Cortex of kidney (tissue), 1 donor: ENCODE measurements around the gene EEF1AKMT2.

Experiments
- DNase-seq: peaks from one replicate; lab custom pipeline; 2025; lab: John Stamatoyannopoulos, UW

The EEF1AKMT2 gene

GRCh38 chr10:124737221-124737620 is 54.5 kb downstream of the EEF1AKMT2 start:
- DNase-seq = no peak

- no peak for DNase-seq
Measured at GRCh38 chr10:124736491-124737136, 55.1 kb downstream of the EEF1AKMT2 start.

GRCh38 chr10:124735491-124736286 is 56.0 kb downstream of the EEF1AKMT2 start:
- no peak for DNase-seq

GRCh38 chr10:124734311-124735166 is 57.1 kb downstream of the EEF1AKMT2 start:
- no peak for DNase-seq

GRCh38 chr10:124733571-124734245 is 58.0 kb downstream of the EEF1AKMT2 start:
- DNase-seq = no peak

GRCh38 chr10:124732931-124733570 is 58.6 kb downstream of the EEF1AKMT2 start:
- no peak for DNase-seq

- no peak for DNase-seq
Measured at GRCh38 chr10:124731551-124731950, 60.1 kb downstream of the EEF1AKMT2 start.

- DNase-seq = no peak
Measured at GRCh38 chr10:124730790-124731189, 60.9 kb downstream of the EEF1AKMT2 start.

GRCh38 chr10:124728830-124729661 is 62.6 kb downstream of the EEF1AKMT2 start:
- DNase-seq = no peak

GRCh38 chr10:124728071-124728829 is 63.4 kb downstream of the EEF1AKMT2 start:
- DNase-seq = no peak

GRCh38 chr10:124727361-124727960 is 64.2 kb downstream of the EEF1AKMT2 start:
- DNase-seq = no peak

- no peak for DNase-seq
Measured at GRCh38 chr10:124725791-124726190, 65.9 kb downstream of the EEF1AKMT2 start.

- no peak for DNase-seq
Measured at GRCh38 chr10:124725171-124725631, 66.5 kb downstream of the EEF1AKMT2 start.

GRCh38 chr10:124724279-124725027 is 67.2 kb downstream of the EEF1AKMT2 start:
- DNase-seq = no peak

- no peak for DNase-seq
Measured at GRCh38 chr10:124723826-124724225, 67.9 kb downstream of the EEF1AKMT2 start.

- DNase-seq = no peak
Measured at GRCh38 chr10:124722798-124723783, 68.6 kb downstream of the EEF1AKMT2 start.

- DNase-seq = no peak
Measured at GRCh38 chr10:124721330-124722045, 70.2 kb downstream of the EEF1AKMT2 start.
